Measurements from ENCODE around the gene FRAS1.
"Not testable (repeated sequence)": the region's sequence is repeated elsewhere in the genome, so short reads cannot be mapped to it uniquely, and the experiment has no call there.

The FRAS1 gene

DNA sequence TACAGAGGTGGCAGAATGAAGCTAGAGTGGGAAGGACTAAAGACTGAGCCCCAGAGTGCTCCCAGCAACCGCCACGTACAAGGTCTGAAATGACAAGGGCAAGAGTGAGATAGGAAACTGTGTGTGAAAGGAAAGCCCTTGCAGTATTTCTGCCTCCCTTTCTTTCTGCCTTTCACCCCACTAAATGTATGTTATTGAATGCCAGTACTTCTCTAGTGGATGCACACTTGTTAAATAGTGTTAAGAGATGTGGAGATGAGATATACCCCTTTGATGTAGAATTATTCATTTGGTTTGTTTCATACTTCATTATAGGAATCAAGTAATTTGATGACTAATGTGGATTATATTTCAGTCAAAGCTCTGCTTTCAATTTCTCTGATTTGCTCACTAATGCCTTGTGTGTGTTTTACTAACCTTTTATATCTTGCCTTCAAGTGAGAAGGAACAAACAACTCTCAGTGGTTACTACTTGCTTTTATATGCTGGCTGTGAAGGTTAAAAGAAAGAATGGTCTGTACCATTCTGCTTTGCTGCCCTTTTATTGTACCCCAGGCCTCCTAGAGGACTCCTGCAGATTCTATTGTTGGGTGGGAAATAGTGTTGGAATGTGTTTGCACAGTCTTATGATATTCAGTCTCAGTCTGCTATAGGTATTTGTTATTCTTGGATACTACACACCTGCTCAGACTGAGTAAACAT, 486.5 kb downstream of the FRAS1 start:
- TF ChIP-seq CTCF (IDR thresholded peaks at IDR 0.05): no peak
- Histone ChIP-seq H3K9me3 (no peaks in the 10 kb centered on the region), H3K4me3 (ENCODE audit: low read depth in 1 of 2, low read length in 1 of 2) (no peak overlapping the region), H3K27me3 (no peaks in the 10 kb centered on the region), H3K27ac (no peak overlapping the region), H3K36me3 (no peaks in the 10 kb centered on the region), H3K4me1 (ENCODE audit: control insufficient read depth in 1 of 2, insufficient read depth in 1 of 2, low read depth in 1 of 2, low read length in 1 of 2) (no peaks in the 10 kb centered on the region)

DNA sequence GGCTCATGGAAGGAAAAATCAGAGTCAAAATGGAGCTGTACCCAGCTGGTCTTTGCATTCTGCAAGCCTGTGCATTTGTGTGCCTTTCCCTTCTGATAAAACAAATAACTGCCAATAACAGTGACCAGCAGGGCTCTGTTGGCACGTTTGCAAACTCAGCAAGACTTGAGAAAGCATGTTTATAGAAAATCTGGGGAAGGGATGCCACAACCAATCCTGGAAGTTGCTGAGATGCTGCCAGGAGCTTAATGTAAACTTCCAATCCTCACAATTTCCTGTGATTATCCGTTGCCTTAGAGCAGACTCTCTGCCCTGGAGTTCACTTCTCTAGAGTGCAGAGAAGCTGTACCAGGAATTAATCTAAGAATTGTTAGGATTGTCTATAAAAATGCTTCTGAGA, 487.6 kb downstream of the FRAS1 start:
- no peaks in the 10 kb centered on the region for H3K9me3 ChIP-seq
- peaks cover 0 to under 1% of the 10 kb centered on the region in 2 experiments for H3K4me1 ChIP-seq (ENCODE audit: control insufficient read depth in 1 of 2, insufficient read depth in 1 of 2, low read depth in 1 of 2, low read length in 1 of 2)
- no peaks in the 10 kb centered on the region for H3K36me3 ChIP-seq
- no peak for TF ChIP-seq CTCF (IDR thresholded peaks at IDR 0.05)
- H3K27me3 ChIP-seq: no peaks in the 10 kb centered on the region
- no peak overlapping the region for H3K27ac ChIP-seq
- H3K4me3 ChIP-seq (ENCODE audit: low read depth in 1 of 2, low read length in 1 of 2): no peak overlapping the region

- H3K36me3 ChIP-seq: no peaks in the 10 kb centered on the region
- no peak overlapping the region for H3K4me3 ChIP-seq (ENCODE audit: low read depth in 1 of 2, low read length in 1 of 2)
- H3K27ac ChIP-seq: no peak overlapping the region
- no peaks in the 10 kb centered on the region for H3K27me3 ChIP-seq
- H3K4me1 ChIP-seq (ENCODE audit: control insufficient read depth in 1 of 2, insufficient read depth in 1 of 2, low read depth in 1 of 2, low read length in 1 of 2): peaks cover under 1 to 10% of the 10 kb centered on the region in 2 experiments
- H3K9me3 ChIP-seq: no peaks in the 10 kb centered on the region
- no peak for TF ChIP-seq CTCF (IDR thresholded peaks at IDR 0.05)
Observed at GRCh38 chr4:78545275-78546246, 488.4 kb downstream of the FRAS1 start.

DNA sequence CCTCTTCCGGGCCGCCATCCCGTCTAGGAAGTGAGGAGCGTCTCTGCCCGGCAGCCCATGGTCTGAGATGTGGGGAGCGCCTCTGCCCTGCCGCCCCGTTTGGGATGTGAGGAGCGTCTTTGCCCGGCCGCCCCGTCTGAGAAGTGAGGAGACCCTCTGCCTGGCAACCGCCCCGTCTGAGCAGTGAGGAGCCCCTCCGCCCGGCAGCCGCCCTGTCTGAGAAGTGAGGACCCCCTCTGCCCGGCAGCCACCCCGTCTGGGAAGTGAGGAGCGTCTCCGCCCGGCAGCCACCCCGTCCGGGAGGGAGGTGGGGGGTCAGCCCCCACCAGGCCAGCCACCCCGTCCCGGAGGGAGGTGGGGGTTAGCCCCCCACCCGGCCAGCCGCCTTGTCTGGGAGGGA, 490.8 kb downstream of the FRAS1 start:
- not testable (repeated sequence) for H3K27me3 ChIP-seq; H3K4me3 ChIP-seq (ENCODE audit: low read depth in 1 of 2, low read length in 1 of 2); H3K27ac ChIP-seq; H3K9me3 ChIP-seq; H3K36me3 ChIP-seq
- H3K4me1 ChIP-seq (ENCODE audit: control insufficient read depth in 1 of 2, insufficient read depth in 1 of 2, low read depth in 1 of 2, low read length in 1 of 2): peaks cover 12 to 23% of the 10 kb centered on the region in 2 experiments

DNA sequence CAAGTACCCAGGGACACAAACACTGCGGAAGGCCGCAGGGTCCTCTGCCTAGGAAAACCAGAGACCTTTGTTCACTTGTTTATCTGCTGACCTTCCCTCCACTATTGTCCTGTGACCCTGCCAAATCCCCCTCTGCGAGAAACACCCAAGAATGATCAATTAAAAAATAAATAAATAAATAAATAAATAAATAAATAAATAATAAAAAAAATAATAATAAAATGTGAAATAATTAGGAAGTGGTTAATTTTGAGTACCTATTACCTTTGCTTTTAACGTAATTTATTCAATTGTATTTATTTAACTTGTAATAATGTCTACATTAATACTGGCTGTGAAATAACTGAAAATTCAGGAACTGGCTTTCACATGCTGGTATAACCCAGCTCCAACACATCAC, 491.8 kb downstream of the FRAS1 start:
- not testable (repeated sequence) for H3K9me3 ChIP-seq; H3K4me3 ChIP-seq (ENCODE audit: low read depth in 1 of 2, low read length in 1 of 2); H3K27me3 ChIP-seq; H3K36me3 ChIP-seq; H3K27ac ChIP-seq
- H3K4me1 ChIP-seq (ENCODE audit: control insufficient read depth in 1 of 2, insufficient read depth in 1 of 2, low read depth in 1 of 2, low read length in 1 of 2): peaks cover 22 to 33% of the 10 kb centered on the region in 2 experiments

DNA sequence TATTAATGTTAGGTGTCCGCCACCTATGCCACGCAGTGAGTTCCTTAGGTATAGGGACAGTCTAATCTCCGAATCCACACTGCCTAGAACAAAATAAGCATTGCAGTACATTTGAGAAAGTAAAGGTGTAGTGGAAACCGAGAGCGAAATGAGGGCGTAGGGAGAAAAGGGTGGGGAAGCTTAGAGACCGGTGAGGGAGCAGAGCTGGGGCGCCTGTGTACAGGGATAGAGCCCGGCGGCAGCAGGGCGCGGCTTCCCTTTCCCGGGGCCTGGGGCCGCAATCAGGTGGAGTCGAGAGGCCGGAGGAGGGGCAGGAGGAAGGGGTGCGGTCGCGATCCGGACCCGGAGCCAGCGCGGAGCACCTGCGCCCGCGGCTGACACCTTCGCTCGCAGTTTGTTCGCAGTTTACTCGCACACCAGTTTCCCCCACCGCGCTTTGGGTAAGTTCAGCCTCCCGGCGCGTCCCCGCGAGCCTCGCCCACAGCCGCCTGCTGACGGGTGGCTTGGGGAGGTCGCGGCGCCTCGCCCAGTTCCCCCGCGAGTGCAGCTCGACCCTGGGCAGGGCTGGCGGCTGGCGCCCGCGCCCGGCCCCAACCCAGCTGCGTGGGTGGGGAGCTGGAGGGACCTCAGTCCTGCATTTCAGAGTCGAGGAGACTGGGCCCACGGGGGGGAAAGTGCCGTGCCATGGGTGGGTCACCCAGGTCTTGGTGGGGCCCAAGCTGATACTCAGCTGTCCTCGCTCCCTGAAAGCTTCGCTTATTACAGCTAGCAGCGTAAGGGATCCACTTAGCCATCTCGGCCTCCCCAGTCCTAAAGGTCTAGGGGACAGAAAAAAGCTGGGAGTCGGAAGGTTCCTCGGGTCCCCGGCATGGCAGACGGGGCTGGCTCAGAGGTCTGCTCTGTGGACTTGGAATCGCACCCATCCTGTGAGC, 494.6 kb downstream of the FRAS1 start, which contains the start of gene ANXA3:
Gene ANXA3 (plus strand): TSS at position 351 of the 932 bp plus-strand sequence. CDS start 2,704 bp downstream, outside the sequence.
- Histone ChIP-seq H3K9me3 (no peaks in the 10 kb centered on the region), H3K36me3 (peaks cover 12% of the 10 kb centered on the region), H3K27ac (peak within 1 kb of the TSS; percentile 92), H3K4me3 (ENCODE audit: low read depth in 1 of 2, low read length in 1 of 2) (peak within 1 kb of the TSS; percentile 86 to 89), H3K27me3 (no peaks in the 10 kb centered on the region), H3K4me1 (ENCODE audit: control insufficient read depth in 1 of 2, insufficient read depth in 1 of 2, low read depth in 1 of 2, low read length in 1 of 2) (peaks cover 39 to 61% of the 10 kb centered on the region in 2 experiments)
- TF ChIP-seq CTCF (IDR thresholded peaks at IDR 0.05): no peak
